Bladder microvascular endothelial cell (primary cell): ENCODE results near the gene FGFR3. TPM values are rescaled to one million over a fixed set of nuclear protein-coding genes. Genes with fewer than 3 reads are reported as not detected.

Experiments used
- total RNA-seq: library from RNA; depleted of rRNA; stranded (reverse); fragments of >200 nt; gene quantifications from 2 replicates; pipeline ENCODE4 v1.2.3, GENCODE V29; 2014

FGFR3 gene
- 0.32 and 3.2 TPM in 2 replicates for total RNA-seq

DNA sequence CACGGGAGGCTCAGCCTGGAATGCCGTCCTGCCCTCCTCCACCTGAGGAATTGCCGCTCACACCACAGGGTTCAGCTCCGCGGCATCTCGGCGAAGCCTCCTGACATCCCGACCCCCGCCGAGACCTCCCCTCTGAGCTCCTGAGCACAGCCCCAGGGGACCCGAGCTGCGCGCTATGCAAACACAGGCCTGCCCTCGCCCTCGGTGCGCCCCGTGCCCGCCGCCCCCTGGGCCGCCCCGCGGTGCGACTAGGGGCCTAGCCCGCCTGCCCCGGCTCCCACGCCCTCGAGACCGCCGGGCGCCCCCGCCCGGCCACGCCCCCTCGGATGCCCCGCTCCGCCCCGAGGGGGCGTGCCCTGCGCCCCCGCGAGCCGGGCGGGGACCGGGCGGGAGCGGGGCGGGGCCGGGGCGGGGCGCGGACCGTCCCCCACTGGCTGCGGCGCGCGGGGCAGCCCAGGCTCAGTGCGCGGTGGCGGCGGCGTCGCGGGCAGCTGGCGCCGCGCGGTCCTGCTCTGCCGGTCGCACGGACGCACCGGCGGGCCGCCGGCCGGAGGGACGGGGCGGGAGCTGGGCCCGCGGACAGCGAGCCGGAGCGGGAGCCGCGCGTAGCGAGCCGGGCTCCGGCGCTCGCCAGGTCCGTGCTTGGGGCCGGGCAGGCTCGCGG is at the start of gene FGFR3:
Gene FGFR3 (plus strand): TSS at position 462 of the 664 bp plus-strand sequence. CDS start 642 bp downstream, outside the sequence.

GRCh38 chr4:1856071-1856942 is 63.2 kb downstream of the FGFR3 start, which contains the start of gene LETM1:
Gene LETM1, minus strand, starts transcription at chr4:1856156. Its CDS starts 206 bp downstream, at chr4:1855950.

Other genes with a start within 250 kb of the FGFR3 start
- 0.65 and 1.7 TPM in 2 replicates for gene FAM53A, start 109.0 kb upstream of the FGFR3 start, total RNA-seq
- gene SLBP, start 81.0 kb upstream of the FGFR3 start, total RNA-seq, result 50.6 and 60.9 TPM in 2 replicates
- gene TMEM129, start 72.0 kb upstream of the FGFR3 start, total RNA-seq, result 19.6 and 40.0 TPM in 2 replicates
- 17.4 and 19.1 TPM in 2 replicates for gene TACC3, start 71.8 kb upstream of the FGFR3 start, total RNA-seq
- gene LETM1, start 62.9 kb downstream of the FGFR3 start, total RNA-seq, result 85.8 and 135 TPM in 2 replicates
- gene NSD2, start 78.1 kb downstream of the FGFR3 start, total RNA-seq, result 46.6 and 69.9 TPM in 2 replicates
- gene NELFA, start 215.7 kb downstream of the FGFR3 start, total RNA-seq, result 11.5 and 15.0 TPM in 2 replicates